Neural cell (in vitro differentiated cells): ENCODE results near the gene MYLK.

Source experiments
- EP300 ChIP-seq: fragments of 450-650 bp; conservative IDR thresholded peaks from 2 replicates; pipeline ENCODE4 v1.6.1; 2014; ENCODE audit warnings: antibody characterized with exemption, mild to moderate bottlenecking, moderate library complexity; ENCODE audit not compliant: poor library complexity, severe bottlenecking
- EZH2 ChIP-seq: fragments of 200-600, 300-800 bp; shearing (Covaris generic), sonication (generic); IDR thresholded peaks from 2 replicates; pipeline ENCODE4 v1.6.1; 2014; ENCODE audit warnings: antibody characterized with exemption, low read length, borderline replicate concordance, mild to moderate bottlenecking; ENCODE audit not compliant: insufficient read depth, poor library complexity, severe bottlenecking
- SMC3 ChIP-seq: fragments of 450-650 bp; conservative IDR thresholded peaks from 2 replicates; pipeline ENCODE4 v1.6.1; 2014; ENCODE audit warnings: antibody characterized with exemption, mild to moderate bottlenecking, moderate library complexity; ENCODE audit not compliant: poor library complexity
- TAF1 ChIP-seq: IDR thresholded peaks from 2 replicates; pipeline ENCODE4 v1.6.1; 2012; ENCODE audit warnings: low read depth
- TF ChIP-seq, protein P1 (sequence below): fragments of 450-650 bp; IDR thresholded peaks from 2 replicates; pipeline ENCODE4 v1.5.1; 2014; ENCODE audit warnings: antibody characterized with exemption, mild to moderate bottlenecking, moderate library complexity; ENCODE audit not compliant: poor library complexity, severe bottlenecking

DNA sequence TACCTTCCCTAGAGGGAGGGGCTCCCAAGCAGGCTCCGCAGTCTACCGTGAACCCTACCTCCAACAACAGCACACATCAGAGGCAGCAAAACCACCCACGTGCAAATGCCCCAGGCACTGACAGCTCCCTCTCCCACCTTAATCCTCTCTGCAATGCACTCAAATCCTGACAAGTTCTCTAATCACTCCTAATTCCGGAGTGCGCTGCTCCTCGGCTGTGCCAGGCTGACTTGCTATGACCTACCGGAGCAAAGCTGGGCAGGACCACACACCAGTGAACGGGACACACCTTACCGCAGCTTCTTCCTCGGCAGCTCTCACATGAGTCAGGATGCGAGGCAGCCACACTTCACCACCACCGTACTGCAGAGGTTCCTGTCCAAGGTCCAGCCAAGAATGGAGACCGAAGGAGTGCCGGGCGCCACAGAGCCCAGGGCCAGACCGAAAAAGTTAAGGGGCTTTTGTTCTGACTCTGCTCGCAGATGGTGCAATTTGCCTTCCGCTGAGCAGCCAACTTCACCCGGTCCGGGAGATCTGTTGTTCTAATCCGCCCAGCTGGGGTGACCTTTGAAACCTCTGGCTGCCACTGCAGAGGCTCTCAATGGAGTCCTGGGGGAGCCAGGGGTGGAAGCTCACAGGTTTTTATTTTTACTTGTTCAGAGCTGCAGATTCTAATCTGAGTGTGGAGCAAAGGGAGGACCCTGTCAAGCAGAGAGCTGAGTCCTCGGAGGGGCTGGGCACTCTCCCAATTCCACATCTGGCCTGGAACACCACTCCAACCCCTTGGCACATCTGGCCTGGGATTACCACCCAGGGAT lies 84.4 kb downstream of the MYLK start:
- no peak for TF ChIP-seq TAF1
- TF ChIP-seq, protein P1, sequence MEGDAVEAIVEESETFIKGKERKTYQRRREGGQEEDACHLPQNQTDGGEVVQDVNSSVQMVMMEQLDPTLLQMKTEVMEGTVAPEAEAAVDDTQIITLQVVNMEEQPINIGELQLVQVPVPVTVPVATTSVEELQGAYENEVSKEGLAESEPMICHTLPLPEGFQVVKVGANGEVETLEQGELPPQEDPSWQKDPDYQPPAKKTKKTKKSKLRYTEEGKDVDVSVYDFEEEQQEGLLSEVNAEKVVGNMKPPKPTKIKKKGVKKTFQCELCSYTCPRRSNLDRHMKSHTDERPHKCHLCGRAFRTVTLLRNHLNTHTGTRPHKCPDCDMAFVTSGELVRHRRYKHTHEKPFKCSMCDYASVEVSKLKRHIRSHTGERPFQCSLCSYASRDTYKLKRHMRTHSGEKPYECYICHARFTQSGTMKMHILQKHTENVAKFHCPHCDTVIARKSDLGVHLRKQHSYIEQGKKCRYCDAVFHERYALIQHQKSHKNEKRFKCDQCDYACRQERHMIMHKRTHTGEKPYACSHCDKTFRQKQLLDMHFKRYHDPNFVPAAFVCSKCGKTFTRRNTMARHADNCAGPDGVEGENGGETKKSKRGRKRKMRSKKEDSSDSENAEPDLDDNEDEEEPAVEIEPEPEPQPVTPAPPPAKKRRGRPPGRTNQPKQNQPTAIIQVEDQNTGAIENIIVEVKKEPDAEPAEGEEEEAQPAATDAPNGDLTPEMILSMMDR = no peak
- TF ChIP-seq EP300 = no peak
- no peak for TF ChIP-seq EZH2
- TF ChIP-seq SMC3 = no peak
